Stimulated activated CD8-positive, alpha-beta memory T cell treated with anti-CD3 and anti-CD28 coated beads, Interleukin-2, amount 100 ng/mL, for 1 hour (primary cell): ENCODE results near the gene CST3.

Experiments
- DNase-seq, 2 donors: peaks; one replicate each; pipeline ENCODE4 v3.0.0-alpha.2; 2020; ENCODE audit warnings: low read depth in 2 of 2

CST3 gene

DNA sequence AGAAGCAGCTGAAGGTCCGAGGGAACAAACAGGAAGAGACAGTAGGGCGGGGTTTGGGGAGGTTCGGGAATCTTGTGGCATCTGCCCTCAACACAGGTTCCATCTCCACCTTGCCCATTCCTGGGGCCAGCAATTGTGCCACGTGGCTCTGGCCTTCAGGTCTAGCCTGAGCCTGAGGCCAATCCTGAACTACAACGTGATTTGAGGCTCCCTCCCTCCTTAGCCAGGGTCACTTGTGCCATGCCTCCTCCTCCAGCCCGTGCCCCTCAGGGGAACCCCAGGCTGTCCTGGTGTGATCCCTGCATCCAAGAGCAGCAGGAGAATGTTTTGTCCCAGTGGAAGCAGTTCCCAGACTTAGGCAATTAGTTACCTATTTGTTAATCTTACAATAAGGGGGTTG, 35.1 kb downstream of the CST3 start:
- DNase-seq = no peak

GRCh38 chr20:23602241-23602640, 35.5 kb downstream of the CST3 start:
- DNase-seq = no peak

DNA sequence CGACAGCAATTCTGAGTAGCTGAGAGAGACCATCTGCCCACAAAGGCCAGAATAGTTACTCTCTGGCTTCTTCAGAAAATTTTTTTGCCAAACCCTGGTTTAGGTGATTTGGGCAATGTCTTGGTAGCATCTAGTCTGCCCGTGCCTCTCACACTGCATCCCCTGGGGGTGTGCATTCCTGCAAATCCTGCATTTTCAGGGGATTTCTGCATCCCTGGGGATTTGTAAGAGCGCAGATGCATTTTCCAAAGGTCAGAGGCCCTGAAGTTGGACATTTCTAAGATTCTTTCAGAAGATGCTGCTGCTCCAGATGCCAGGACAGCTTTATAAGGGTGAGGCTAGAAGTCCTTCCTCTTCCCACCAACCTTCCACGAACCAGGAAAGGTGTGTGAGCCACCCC, 36.0 kb downstream of the CST3 start:
- no peak for DNase-seq

DNA sequence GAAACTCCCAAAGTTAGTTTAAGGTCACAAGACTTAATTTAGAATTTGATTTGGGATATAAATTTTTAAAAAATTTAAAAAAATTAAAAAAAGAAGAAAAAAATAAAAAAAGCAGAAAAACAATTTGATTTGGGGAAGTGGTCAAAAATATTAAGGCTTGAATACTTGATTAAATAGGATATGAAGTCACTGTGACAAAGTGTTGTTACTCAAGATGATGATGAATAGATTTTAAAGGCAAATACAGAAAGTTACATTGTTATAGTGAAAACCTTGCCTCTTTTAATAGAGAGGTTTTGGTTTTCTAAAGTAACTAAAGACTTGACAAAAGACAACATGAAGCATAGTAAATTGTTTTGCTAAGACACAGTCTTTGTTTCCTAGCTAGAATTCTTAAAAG, 39.3 kb downstream of the CST3 start:
- DNase-seq = no peak

GRCh38 chr20:23596579-23597250, 41.0 kb downstream of the CST3 start:
- no peak for DNase-seq

- no peak for DNase-seq
These were observed 41.8 kb downstream of the CST3 start for GRCh38 chr20:23595941-23596340.

DNA sequence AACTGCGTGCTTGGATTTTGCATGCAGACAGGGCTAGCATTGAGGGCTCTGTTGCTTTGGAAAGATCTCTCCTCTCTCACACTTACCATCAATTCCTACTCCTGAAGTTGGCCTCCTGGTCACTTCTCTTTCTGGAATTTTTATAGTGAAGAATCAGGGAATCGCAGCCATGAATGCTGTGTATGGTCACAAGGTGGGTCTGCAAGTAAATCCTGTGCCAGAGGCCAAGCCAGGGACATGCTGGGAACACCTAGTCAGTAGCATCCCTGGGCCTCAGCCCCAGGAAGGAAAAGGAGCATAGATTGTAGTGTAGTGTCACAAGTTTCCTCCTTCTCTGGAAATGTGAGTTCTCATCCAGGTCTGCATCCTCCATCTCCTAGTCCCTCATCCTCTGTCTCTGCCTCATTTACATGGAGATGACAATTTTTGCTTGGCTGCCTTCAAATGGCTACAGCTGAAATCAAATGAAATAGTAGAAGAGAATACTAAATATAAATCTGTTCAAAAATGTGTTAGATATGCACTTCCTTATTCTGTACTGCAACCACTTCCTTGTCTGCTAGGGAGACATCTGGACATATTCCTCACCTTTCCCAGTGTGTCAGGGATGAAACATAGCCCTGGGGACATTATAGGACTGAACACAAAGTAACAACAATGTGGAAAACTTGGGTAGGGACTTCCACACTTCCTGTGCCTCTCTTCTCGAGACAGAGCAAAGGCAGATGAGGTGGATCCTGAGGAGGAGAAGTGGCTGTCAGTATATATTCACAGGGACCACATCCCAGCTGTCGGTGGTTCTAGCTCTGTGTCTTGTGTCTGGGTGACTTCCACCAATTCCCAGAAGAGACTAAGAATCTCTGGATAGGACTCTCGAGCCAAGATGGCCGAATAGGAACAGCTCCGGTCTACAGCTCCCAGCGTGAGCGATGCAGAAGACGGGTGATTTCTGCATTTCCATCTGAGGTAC, 49.0 kb downstream of the CST3 start:
- no peak for DNase-seq

GRCh38 chr20:23587631-23588030, 50.1 kb downstream of the CST3 start:
- DNase-seq = no peak

GRCh38 chr20:23586735-23587525, 50.8 kb downstream of the CST3 start:
- DNase-seq = no peak

GRCh38 chr20:23585808-23586734, 51.7 kb downstream of the CST3 start:
- DNase-seq = no peak

- DNase-seq = no peak
These were observed 52.3 kb downstream of the CST3 start for GRCh38 chr20:23585449-23585807.

DNA sequence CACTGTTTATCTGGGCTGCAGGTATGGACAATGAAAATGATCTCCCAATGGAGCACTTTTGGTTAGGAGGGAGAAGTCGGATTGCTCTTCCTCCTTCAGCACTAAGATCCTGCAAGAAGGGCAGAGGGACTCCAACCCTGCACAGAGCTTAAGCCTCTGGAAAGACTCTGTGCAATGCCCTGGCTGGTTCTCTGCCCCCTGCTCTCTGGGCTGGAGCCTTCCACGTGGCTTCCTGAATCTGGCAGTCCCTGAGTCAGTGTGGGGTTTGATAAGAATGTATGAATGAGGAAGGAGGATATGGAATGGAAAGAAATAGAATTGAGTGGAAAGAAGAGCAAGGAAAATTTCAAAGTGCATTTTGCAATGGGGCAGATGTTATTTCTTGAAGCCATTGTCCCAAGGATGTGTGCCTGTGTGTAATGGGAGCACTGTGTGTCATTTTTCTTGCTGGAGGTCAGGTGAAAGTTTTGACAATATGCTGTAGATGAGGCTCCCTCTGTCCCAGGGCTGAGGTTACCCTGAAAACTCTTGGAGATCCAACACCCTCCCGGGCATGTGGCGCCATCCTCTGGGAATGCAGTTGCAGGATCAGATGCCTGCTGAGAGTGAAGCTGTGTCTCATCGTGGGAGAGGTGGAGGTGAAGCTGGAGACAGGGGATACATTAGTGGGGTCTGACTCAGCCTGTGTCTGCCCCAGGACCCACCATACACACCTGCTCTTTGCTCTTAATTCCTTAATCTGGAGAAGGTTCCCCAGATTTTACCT, 53.1 kb downstream of the CST3 start:
- DNase-seq = no peak
